ENCODE results near the gene SBNO2. TPM values are rescaled to one million over a fixed set of nuclear protein-coding genes. Genes with fewer than 3 reads are reported as not detected.

The SBNO2 gene
- total and polyA plus RNA-seq, 2 of the 4 experiments (the other 2 are of a cell fraction): 13.4 to 40.5 TPM

DNA sequence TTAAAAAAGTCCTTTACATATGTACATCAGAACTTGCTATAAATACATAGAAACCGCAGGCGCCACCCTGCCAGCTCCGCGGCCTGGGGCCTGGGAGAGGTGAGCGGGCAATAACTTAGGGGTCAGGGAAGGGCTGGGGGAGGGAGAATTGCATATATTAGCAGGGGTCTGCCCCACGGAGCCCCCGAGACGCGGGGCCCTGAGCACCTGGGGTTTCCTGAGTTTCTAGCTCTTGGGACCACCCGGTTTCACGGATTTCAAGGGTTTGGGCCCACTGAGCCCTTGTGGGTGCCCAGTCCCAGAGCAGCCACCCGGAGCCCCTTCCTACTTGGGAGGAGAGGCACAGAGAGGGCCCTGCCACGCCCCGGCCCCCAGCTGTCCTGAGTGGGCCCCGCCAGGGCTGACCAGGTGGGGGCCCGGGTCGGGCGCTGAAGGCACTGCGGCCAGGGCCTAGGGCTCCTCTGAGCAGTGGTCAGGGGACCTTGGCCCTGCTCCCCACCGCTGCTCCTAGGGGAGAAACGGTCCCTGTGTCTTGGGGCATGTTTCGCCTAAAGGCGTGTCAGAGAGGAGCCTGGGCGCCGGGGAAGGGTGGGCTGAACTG lies 66.3 kb downstream of the SBNO2 start:
- POLR2A ChIA-PET (ENCODE audit: unreplicated experiment): no interaction called here
- DNase-seq: no peak
- dilution Hi-C loops (cut with HindIII; ENCODE audit: low sequenced_read_pairs, unreplicated experiment) (no loop called here), in situ Hi-C loops (cut with MboI; ENCODE audit: low sequenced_read_pairs) (loop anchor here (5.0 kb wide), 1 partner anchor 95 kb away; no protein-coding TSS in a partner anchor), intact Hi-C loops (cut with micrococcal nuclease) (no loop called here)
- no peak overlapping the region for H3K27ac ChIP-seq (ENCODE audit: insufficient read depth, low read length)
- H2BK5ac ChIP-seq (ENCODE audit: low read depth, low read length, poor library complexity, severe bottlenecking): no peak overlapping the region
- 98% methylated on average over 5 of the region's 25 CpGs; no CpG with 5 or more reads in 1 of the 2 experiments for WGBS, 2 experiments (ENCODE audit: extremely low coverage in 2 of 2, insufficient read length in 1 of 2)
- H3K9ac ChIP-seq (ENCODE audit: low read depth, low read length): no peak overlapping the region
- H4K91ac ChIP-seq (ENCODE audit: insufficient read depth, low read depth, low read length): no peak overlapping the region
- no peak overlapping the region for H3K4me2 ChIP-seq (ENCODE audit: low read depth, low read length)
- H3K18ac ChIP-seq (ENCODE audit: low read depth, low read length): no peak overlapping the region
- 0 out of 2 replicates have a peak, but pooled peaks cover 2% of the 10 kb centered on the region for H3K9me1 ChIP-seq (ENCODE audit: insufficient read depth, low read length)
- H3K14ac ChIP-seq (replicated peaks; ENCODE audit: low read depth, low read length): no peak overlapping the region
- H3K27me3 ChIP-seq (ENCODE audit: control insufficient read depth, insufficient read depth, low read length): no peaks in the 10 kb centered on the region
- TF ChIP-seq, protein P1, sequence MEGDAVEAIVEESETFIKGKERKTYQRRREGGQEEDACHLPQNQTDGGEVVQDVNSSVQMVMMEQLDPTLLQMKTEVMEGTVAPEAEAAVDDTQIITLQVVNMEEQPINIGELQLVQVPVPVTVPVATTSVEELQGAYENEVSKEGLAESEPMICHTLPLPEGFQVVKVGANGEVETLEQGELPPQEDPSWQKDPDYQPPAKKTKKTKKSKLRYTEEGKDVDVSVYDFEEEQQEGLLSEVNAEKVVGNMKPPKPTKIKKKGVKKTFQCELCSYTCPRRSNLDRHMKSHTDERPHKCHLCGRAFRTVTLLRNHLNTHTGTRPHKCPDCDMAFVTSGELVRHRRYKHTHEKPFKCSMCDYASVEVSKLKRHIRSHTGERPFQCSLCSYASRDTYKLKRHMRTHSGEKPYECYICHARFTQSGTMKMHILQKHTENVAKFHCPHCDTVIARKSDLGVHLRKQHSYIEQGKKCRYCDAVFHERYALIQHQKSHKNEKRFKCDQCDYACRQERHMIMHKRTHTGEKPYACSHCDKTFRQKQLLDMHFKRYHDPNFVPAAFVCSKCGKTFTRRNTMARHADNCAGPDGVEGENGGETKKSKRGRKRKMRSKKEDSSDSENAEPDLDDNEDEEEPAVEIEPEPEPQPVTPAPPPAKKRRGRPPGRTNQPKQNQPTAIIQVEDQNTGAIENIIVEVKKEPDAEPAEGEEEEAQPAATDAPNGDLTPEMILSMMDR (conservative IDR thresholded peaks at IDR 0.05; ENCODE audit: low read depth, low read length): no peak
- TF ChIP-seq FOS (IDR thresholded peaks at IDR 0.05; ENCODE audit: low read depth, low read length) (no peak), SMC3 (IDR thresholded peaks at IDR 0.05; ENCODE audit: low read depth, low read length) (no peak), RCOR1 (IDR thresholded peaks at IDR 0.05; ENCODE audit: insufficient replicate concordance, low read length) (no peak), MAFK (IDR thresholded peaks at IDR 0.05; ENCODE audit: low read depth, low read length) (no peak), NFE2L2 (IDR thresholded peaks at IDR 0.05; ENCODE audit: low read depth, low read length) (no peak), CEBPB (IDR thresholded peaks at IDR 0.05; ENCODE audit: low read depth, low read length) (no peak), BHLHE40 (IDR thresholded peaks at IDR 0.05; ENCODE audit: low read depth, low read length) (no peak), CHD1 (IDR thresholded peaks at IDR 0.05; ENCODE audit: low read depth, low read length) (no peak), RAD21 (IDR thresholded peaks at IDR 0.05; ENCODE audit: low read length) (no peak), POLR2A (IDR thresholded peaks at IDR 0.05; ENCODE audit: low read depth, low read length) (no peak; the same call in 1 of the 2 replicates), RFX5 (IDR thresholded peaks at IDR 0.05; ENCODE audit: low read depth, low read length) (no peak), MAZ (IDR thresholded peaks at IDR 0.05; ENCODE audit: borderline replicate concordance, low read depth, low read length) (no peak), MXI1 (IDR thresholded peaks at IDR 0.05; ENCODE audit: borderline replicate concordance, low read depth, low read length) (no peak)
- TF ChIP-seq, protein P2, sequence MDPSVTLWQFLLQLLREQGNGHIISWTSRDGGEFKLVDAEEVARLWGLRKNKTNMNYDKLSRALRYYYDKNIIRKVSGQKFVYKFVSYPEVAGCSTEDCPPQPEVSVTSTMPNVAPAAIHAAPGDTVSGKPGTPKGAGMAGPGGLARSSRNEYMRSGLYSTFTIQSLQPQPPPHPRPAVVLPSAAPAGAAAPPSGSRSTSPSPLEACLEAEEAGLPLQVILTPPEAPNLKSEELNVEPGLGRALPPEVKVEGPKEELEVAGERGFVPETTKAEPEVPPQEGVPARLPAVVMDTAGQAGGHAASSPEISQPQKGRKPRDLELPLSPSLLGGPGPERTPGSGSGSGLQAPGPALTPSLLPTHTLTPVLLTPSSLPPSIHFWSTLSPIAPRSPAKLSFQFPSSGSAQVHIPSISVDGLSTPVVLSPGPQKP (IDR thresholded peaks at IDR 0.05; ENCODE audit: borderline replicate concordance, low read depth, low read length): no peak
- TF ChIP-seq, protein P3, sequence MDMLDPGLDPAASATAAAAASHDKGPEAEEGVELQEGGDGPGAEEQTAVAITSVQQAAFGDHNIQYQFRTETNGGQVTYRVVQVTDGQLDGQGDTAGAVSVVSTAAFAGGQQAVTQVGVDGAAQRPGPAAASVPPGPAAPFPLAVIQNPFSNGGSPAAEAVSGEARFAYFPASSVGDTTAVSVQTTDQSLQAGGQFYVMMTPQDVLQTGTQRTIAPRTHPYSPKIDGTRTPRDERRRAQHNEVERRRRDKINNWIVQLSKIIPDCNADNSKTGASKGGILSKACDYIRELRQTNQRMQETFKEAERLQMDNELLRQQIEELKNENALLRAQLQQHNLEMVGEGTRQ (IDR thresholded peaks at IDR 0.05; ENCODE audit: low read depth, low read length): no peak
- H2BK15ac ChIP-seq (ENCODE audit: low read depth, low read length): no peak overlapping the region
- CTCF ChIA-PET: no interaction called here
- H3K4me3 ChIP-seq (ENCODE audit: insufficient read depth, low read depth, low read length): no peak overlapping the region
- H3K9me3 ChIP-seq (ENCODE audit: control insufficient read depth, insufficient read depth, low read length): no peaks in the 10 kb centered on the region
- no peak for ATAC-seq (ENCODE audit: low read depth)
- peaks cover 0 to 30% of the 10 kb centered on the region in 2 experiments; a peak in 3 of 4 replicates for H3K79me1 ChIP-seq (ENCODE audit: low read depth in 1 of 2, low read length in 2 of 2)
- H3K23ac ChIP-seq (ENCODE audit: low read depth, low read length): no peak overlapping the region
- no peak overlapping the region for H2AK9ac ChIP-seq (replicated peaks; ENCODE audit: low read depth, low read length, poor library complexity)
- H2BK120ac ChIP-seq (ENCODE audit: low read depth, low read length): no peak overlapping the region
- BruUV-seq (replicated peaks): no TSS peak
- H3K36me3 ChIP-seq (ENCODE audit: control insufficient read depth, insufficient read depth, low read length): peaks cover 65% of the 10 kb centered on the region
- no peak overlapping the region for H2AK5ac ChIP-seq (ENCODE audit: low read depth, low read length)
- H3K4ac ChIP-seq (ENCODE audit: low read depth, low read length): no peak overlapping the region
- no peak overlapping the region for H4K5ac ChIP-seq (ENCODE audit: low read depth, low read length)
- no peak overlapping the region for H2AFZ ChIP-seq (replicated peaks; ENCODE audit: low read length, poor library complexity)
- H3K56ac ChIP-seq (ENCODE audit: extremely low read depth, insufficient read depth, low read length): no peak overlapping the region
- H3K4me1 ChIP-seq (ENCODE audit: control insufficient read depth, insufficient read depth, low read length): peaks cover 6% of the 10 kb centered on the region
- no peak overlapping the region for H2BK20ac ChIP-seq (ENCODE audit: low read depth, low read length)
- H4K8ac ChIP-seq (ENCODE audit: low read depth in 2 of 2, low read length in 2 of 2): no peak overlapping the region
- peaks cover 46% of the 10 kb centered on the region for H4K20me1 ChIP-seq (ENCODE audit: insufficient read depth, low read length)

Measured in IMR-90 (cell line).